ENCODE results near the gene PANK1. TPM values are rescaled to one million over a fixed set of nuclear protein-coding genes. Genes with fewer than 3 reads are reported as not detected.

The PANK1 gene
- total and polyA plus RNA-seq, 2 of the 4 experiments (the other 2 are of a cell fraction): 3.0 to 8.8 TPM

DNA sequence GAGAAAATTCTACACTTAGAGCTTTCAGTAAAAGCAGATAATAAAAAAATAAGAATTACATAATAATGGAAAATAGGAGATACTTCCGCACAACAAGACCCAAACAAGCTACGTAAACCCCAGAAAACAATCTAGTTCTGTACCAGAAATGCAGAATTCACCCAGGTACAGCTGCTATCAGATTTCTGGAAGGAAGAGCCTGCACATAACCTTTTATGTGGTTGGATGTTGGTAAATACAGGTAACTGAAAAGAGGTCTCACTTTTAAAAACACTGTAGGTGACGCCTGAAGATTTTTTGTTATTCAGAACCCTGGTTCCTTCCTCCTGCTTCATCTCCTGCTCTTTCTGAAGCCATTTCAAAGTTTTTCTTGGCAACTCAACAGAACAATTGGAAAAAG lies 29.9 kb downstream of the PANK1 start:
- Histone ChIP-seq H2BK15ac (ENCODE audit: low read depth, low read length) (no peak overlapping the region), H3K4me1 (ENCODE audit: control insufficient read depth, insufficient read depth, low read length) (peaks cover 3% of the 10 kb centered on the region), H2AK9ac (replicated peaks; ENCODE audit: low read depth, low read length, poor library complexity) (no peak overlapping the region), H2AK5ac (ENCODE audit: low read depth, low read length) (no peak overlapping the region), H3K36me3 (ENCODE audit: control insufficient read depth, insufficient read depth, low read length) (peaks cover under 1% of the 10 kb centered on the region; the same call in 1 of the 2 replicates), H3K4ac (ENCODE audit: low read depth, low read length) (no peak overlapping the region), H3K79me1 (ENCODE audit: low read depth in 1 of 2, low read length in 2 of 2) (peaks cover 0 to 5% of the 10 kb centered on the region in 2 experiments; a peak in 1 of 4 replicates), H4K5ac (ENCODE audit: low read depth, low read length) (no peak overlapping the region), H3K9me3 (ENCODE audit: control insufficient read depth, insufficient read depth, low read length) (no peaks in the 10 kb centered on the region), H4K91ac (ENCODE audit: insufficient read depth, low read depth, low read length) (no peak overlapping the region), H3K14ac (replicated peaks; ENCODE audit: low read depth, low read length) (no peak overlapping the region), H3K27ac (ENCODE audit: insufficient read depth, low read length) (no peak overlapping the region), H2BK5ac (ENCODE audit: low read depth, low read length, poor library complexity, severe bottlenecking) (no peak overlapping the region), H3K9me1 (ENCODE audit: insufficient read depth, low read length) (no peaks in the 10 kb centered on the region), H4K20me1 (ENCODE audit: insufficient read depth, low read length) (no peaks in the 10 kb centered on the region), H3K4me3 (ENCODE audit: insufficient read depth, low read depth, low read length) (no peak overlapping the region), H3K56ac (ENCODE audit: extremely low read depth, insufficient read depth, low read length) (no peak overlapping the region), H3K23ac (ENCODE audit: low read depth, low read length) (no peak overlapping the region), H2AFZ (replicated peaks; ENCODE audit: low read length, poor library complexity) (no peak overlapping the region), H2BK20ac (ENCODE audit: low read depth, low read length) (no peak overlapping the region), H2BK120ac (ENCODE audit: low read depth, low read length) (no peak overlapping the region), H4K8ac (ENCODE audit: low read depth in 2 of 2, low read length in 2 of 2) (no peak overlapping the region), H3K4me2 (ENCODE audit: low read depth, low read length) (no peak overlapping the region), H3K27me3 (ENCODE audit: control insufficient read depth, insufficient read depth, low read length) (no peaks in the 10 kb centered on the region), H3K18ac (ENCODE audit: low read depth, low read length) (no peak overlapping the region), H3K9ac (ENCODE audit: low read depth, low read length) (no peak overlapping the region)
- TF ChIP-seq CHD1 (IDR thresholded peaks at IDR 0.05; ENCODE audit: low read depth, low read length) (no peak), FOS (IDR thresholded peaks at IDR 0.05; ENCODE audit: low read depth, low read length) (no peak), MXI1 (IDR thresholded peaks at IDR 0.05; ENCODE audit: borderline replicate concordance, low read depth, low read length) (no peak), POLR2A (IDR thresholded peaks at IDR 0.05; ENCODE audit: low read depth, low read length) (no peak), MAZ (IDR thresholded peaks at IDR 0.05; ENCODE audit: borderline replicate concordance, low read depth, low read length) (no peak), SMC3 (IDR thresholded peaks at IDR 0.05; ENCODE audit: low read depth, low read length) (no peak), BHLHE40 (IDR thresholded peaks at IDR 0.05; ENCODE audit: low read depth, low read length) (no peak), CEBPB (IDR thresholded peaks at IDR 0.05; ENCODE audit: low read depth, low read length) (no peak), RAD21 (IDR thresholded peaks at IDR 0.05; ENCODE audit: low read length) (no peak), RCOR1 (IDR thresholded peaks at IDR 0.05; ENCODE audit: insufficient replicate concordance, low read length) (no peak), RFX5 (IDR thresholded peaks at IDR 0.05; ENCODE audit: low read depth, low read length) (no peak), NFE2L2 (IDR thresholded peaks at IDR 0.05; ENCODE audit: low read depth, low read length) (no peak), MAFK (IDR thresholded peaks at IDR 0.05; ENCODE audit: low read depth, low read length) (no peak)
- TF ChIP-seq, protein P1, sequence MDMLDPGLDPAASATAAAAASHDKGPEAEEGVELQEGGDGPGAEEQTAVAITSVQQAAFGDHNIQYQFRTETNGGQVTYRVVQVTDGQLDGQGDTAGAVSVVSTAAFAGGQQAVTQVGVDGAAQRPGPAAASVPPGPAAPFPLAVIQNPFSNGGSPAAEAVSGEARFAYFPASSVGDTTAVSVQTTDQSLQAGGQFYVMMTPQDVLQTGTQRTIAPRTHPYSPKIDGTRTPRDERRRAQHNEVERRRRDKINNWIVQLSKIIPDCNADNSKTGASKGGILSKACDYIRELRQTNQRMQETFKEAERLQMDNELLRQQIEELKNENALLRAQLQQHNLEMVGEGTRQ (IDR thresholded peaks at IDR 0.05; ENCODE audit: low read depth, low read length): no peak
- TF ChIP-seq, protein P2, sequence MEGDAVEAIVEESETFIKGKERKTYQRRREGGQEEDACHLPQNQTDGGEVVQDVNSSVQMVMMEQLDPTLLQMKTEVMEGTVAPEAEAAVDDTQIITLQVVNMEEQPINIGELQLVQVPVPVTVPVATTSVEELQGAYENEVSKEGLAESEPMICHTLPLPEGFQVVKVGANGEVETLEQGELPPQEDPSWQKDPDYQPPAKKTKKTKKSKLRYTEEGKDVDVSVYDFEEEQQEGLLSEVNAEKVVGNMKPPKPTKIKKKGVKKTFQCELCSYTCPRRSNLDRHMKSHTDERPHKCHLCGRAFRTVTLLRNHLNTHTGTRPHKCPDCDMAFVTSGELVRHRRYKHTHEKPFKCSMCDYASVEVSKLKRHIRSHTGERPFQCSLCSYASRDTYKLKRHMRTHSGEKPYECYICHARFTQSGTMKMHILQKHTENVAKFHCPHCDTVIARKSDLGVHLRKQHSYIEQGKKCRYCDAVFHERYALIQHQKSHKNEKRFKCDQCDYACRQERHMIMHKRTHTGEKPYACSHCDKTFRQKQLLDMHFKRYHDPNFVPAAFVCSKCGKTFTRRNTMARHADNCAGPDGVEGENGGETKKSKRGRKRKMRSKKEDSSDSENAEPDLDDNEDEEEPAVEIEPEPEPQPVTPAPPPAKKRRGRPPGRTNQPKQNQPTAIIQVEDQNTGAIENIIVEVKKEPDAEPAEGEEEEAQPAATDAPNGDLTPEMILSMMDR (conservative IDR thresholded peaks at IDR 0.05; ENCODE audit: low read depth, low read length): no peak
- TF ChIP-seq, protein P3, sequence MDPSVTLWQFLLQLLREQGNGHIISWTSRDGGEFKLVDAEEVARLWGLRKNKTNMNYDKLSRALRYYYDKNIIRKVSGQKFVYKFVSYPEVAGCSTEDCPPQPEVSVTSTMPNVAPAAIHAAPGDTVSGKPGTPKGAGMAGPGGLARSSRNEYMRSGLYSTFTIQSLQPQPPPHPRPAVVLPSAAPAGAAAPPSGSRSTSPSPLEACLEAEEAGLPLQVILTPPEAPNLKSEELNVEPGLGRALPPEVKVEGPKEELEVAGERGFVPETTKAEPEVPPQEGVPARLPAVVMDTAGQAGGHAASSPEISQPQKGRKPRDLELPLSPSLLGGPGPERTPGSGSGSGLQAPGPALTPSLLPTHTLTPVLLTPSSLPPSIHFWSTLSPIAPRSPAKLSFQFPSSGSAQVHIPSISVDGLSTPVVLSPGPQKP (IDR thresholded peaks at IDR 0.05; ENCODE audit: borderline replicate concordance, low read depth, low read length): no peak
- ChIA-PET CTCF (no interaction called here), POLR2A (ENCODE audit: unreplicated experiment) (no interaction called here)
- intact Hi-C loops (cut with micrococcal nuclease) (no loop called here), in situ Hi-C loops (cut with MboI; ENCODE audit: low sequenced_read_pairs) (no loop called here), dilution Hi-C loops (cut with HindIII; ENCODE audit: low sequenced_read_pairs, unreplicated experiment) (no loop called here)
- no peak for DNase-seq
- ATAC-seq (ENCODE audit: low read depth): no peak
- WGBS, 2 experiments (ENCODE audit: extremely low coverage in 2 of 2, insufficient read length in 1 of 2): no CpG with 5 or more reads among the region's 3 CpGs
- no TSS peak for BruUV-seq (replicated peaks)

Data from IMR-90 (cell line).